DND-41 (cell line): ENCODE results near the gene RIOK3.
"Not testable (repeated sequence)": the region's sequence is repeated elsewhere in the genome, so short reads cannot be mapped to it uniquely, and the experiment has no call there.

Experiments used
- ATAC-seq: fragments of 200-7000 bp; cut with Tn5 transposase; 3 replicates; pipeline ENCODE4 v1.9.1; 2021; ENCODE audit warnings: low read depth; ENCODE audit not compliant: insufficient read depth
- DNase-seq: peaks from one replicate; pipeline ENCODE4 v3.0.0-alpha.2; 2020
- H2AFZ ChIP-seq: 2 replicates; pipeline ENCODE4 v1.6.0; 2012; ENCODE audit warnings: low read depth, low read length
- H3K27ac ChIP-seq: 2 replicates; pipeline ENCODE4 v1.5.1; 2012; ENCODE audit warnings: low read length, inconsistent platforms
- H3K27me3 ChIP-seq: fragments of 200-600 bp; sonication (generic); 2 replicates; pipeline ENCODE4 v1.6.0; 2012; ENCODE audit warnings: low read length, mild to moderate bottlenecking, inconsistent platforms; ENCODE audit not compliant: insufficient read depth, poor library complexity
- H3K36me3 ChIP-seq: 2 replicates; pipeline ENCODE4 v1.5.1; 2012; ENCODE audit warnings: low read length, inconsistent platforms; ENCODE audit not compliant: insufficient read depth
- H3K4me1 ChIP-seq: 2 replicates; pipeline ENCODE4 v1.5.1; 2012; ENCODE audit warnings: mild to moderate bottlenecking, low read length; ENCODE audit not compliant: insufficient read depth
- H3K4me2 ChIP-seq: 2 replicates; pipeline ENCODE4 v1.6.0; 2012; ENCODE audit warnings: mild to moderate bottlenecking, moderate library complexity, low read length, inconsistent platforms; ENCODE audit not compliant: insufficient read depth
- H3K4me3 ChIP-seq, 2 experiments: fragments of 200-600 bp in 1 of 2; shearing (Covaris generic) in 1 of 2; 2 replicates each; pipeline ENCODE4 v1.5.1; 2012 to 2016; ENCODE audit warnings: inconsistent platforms in 2 of 2, low read length in 2 of 2, mild to moderate bottlenecking in 2 of 2, low read depth in 1 of 2, moderate library complexity in 1 of 2
- H3K79me2 ChIP-seq: 2 replicates; pipeline ENCODE4 v1.6.0; 2012; ENCODE audit warnings: low read length, inconsistent platforms; ENCODE audit not compliant: insufficient read depth
- H3K9ac ChIP-seq: 2 replicates; pipeline ENCODE4 v1.6.0; 2012; ENCODE audit warnings: low read depth, mild to moderate bottlenecking, inconsistent platforms, low read length, moderate library complexity
- H3K9me3 ChIP-seq: 2 replicates; pipeline ENCODE4 v1.5.1; 2012; ENCODE audit warnings: low read length, moderate library complexity, mild to moderate bottlenecking, inconsistent platforms; ENCODE audit not compliant: insufficient read depth, severe bottlenecking
- H4K20me1 ChIP-seq: 2 replicates; pipeline ENCODE4 v1.6.0; 2012; ENCODE audit warnings: low read length; ENCODE audit not compliant: insufficient read depth
- CTCF ChIP-seq: IDR thresholded peaks from 2 replicates; pipeline ENCODE4 v1.5.1; 2012; ENCODE audit warnings: borderline replicate concordance, low read length, moderate library complexity, mild to moderate bottlenecking; ENCODE audit not compliant: poor library complexity, severe bottlenecking; ENCODE audit errors: extremely low read depth
- EZH2 ChIP-seq: IDR thresholded peaks from 3 replicates; pipeline ENCODE4 v1.6.1; 2012; ENCODE audit warnings: borderline replicate concordance, low read depth, mild to moderate bottlenecking, moderate library complexity, low read length, inconsistent platforms; ENCODE audit not compliant: severe bottlenecking

Gene RIOK3

GRCh38 chr18:23485386-23485785, 32.3 kb downstream of the RIOK3 start:
- H3K4me3 ChIP-seq, result no peak overlapping the region
- no peak for DNase-seq
- H3K36me3 ChIP-seq, result peaks cover 19% of the 10 kb centered on the region
- no peak overlapping the region for H3K4me2 ChIP-seq
- no peak overlapping the region for H3K9ac ChIP-seq
- TF ChIP-seq CTCF (no peak), EZH2 (no peak)
- H3K27me3 ChIP-seq, result no peaks in the 10 kb centered on the region
- H2AFZ ChIP-seq, result no peak overlapping the region
- no peaks in the 10 kb centered on the region for H3K4me1 ChIP-seq
- ATAC-seq, result no peak
- H4K20me1 ChIP-seq, result no peaks in the 10 kb centered on the region
- no peaks in the 10 kb centered on the region for H3K9me3 ChIP-seq
- H3K27ac ChIP-seq, result no peak overlapping the region
- H3K79me2 ChIP-seq, result no peaks in the 10 kb centered on the region

GRCh38 chr18:23487738-23488570, 34.9 kb downstream of the RIOK3 start:
- Histone ChIP-seq H3K9ac (no peak overlapping the region), H3K4me3 (no peak overlapping the region), H3K4me1 (no peaks in the 10 kb centered on the region), H3K4me2 (no peak overlapping the region), H3K9me3 (no peaks in the 10 kb centered on the region), H3K27ac (no peak overlapping the region), H4K20me1 (no peaks in the 10 kb centered on the region), H2AFZ (no peak overlapping the region), H3K27me3 (no peaks in the 10 kb centered on the region), H3K79me2 (no peaks in the 10 kb centered on the region), H3K36me3 (peaks cover 5% of the 10 kb centered on the region; the same call in 1 of the 2 replicates)
- ATAC-seq (no peak), DNase-seq (no peak)
- no peak for TF ChIP-seq EZH2
- TF ChIP-seq CTCF, result no peak

- H3K36me3 ChIP-seq, H3K79me2 ChIP-seq, DNase-seq, H3K27me3 ChIP-seq, H3K9ac ChIP-seq, H2AFZ ChIP-seq, H3K4me2 ChIP-seq, H3K9me3 ChIP-seq, H3K27ac ChIP-seq, ATAC-seq, H4K20me1 ChIP-seq, H3K4me1 ChIP-seq, H3K4me3 ChIP-seq: not testable (repeated sequence)
Measured at GRCh38 chr18:23489586-23489985, 36.5 kb downstream of the RIOK3 start.

GRCh38 chr18:23493654-23494053, 40.6 kb downstream of the RIOK3 start:
- TF ChIP-seq EZH2 (no peak), CTCF (no peak)

More at GRCh38 chr18:23493654-23494053, 40.6 kb downstream of the RIOK3 start:
- H3K4me1 ChIP-seq, result peaks cover under 1% of the 10 kb centered on the region; the same call in 1 of the 2 replicates
- H3K4me3 ChIP-seq, result no peak overlapping the region
- no peaks in the 10 kb centered on the region for H4K20me1 ChIP-seq
- ATAC-seq (no peak), DNase-seq (no peak)
- no peaks in the 10 kb centered on the region for H3K27me3 ChIP-seq
- H2AFZ ChIP-seq, result no peak overlapping the region
- no peaks in the 10 kb centered on the region for H3K9me3 ChIP-seq
- H3K9ac ChIP-seq, result no peak overlapping the region
- no peaks in the 10 kb centered on the region for H3K36me3 ChIP-seq
- no peak overlapping the region for H3K27ac ChIP-seq
- no peaks in the 10 kb centered on the region for H3K79me2 ChIP-seq
- H3K4me2 ChIP-seq, result no peak overlapping the region
